Vein endothelial cell (primary cell): ENCODE data around the gene NLRC3. TPM values are rescaled to one million over a fixed set of nuclear protein-coding genes. Genes with fewer than 3 reads are reported as not detected.

ENCODE experiments used
- total RNA-seq: library from RNA; depleted of rRNA; stranded (reverse); fragments of >200 nt; gene quantifications from 2 replicates; pipeline ENCODE4 v1.2.3, GENCODE V29; 2012

The NLRC3 gene, protein sequence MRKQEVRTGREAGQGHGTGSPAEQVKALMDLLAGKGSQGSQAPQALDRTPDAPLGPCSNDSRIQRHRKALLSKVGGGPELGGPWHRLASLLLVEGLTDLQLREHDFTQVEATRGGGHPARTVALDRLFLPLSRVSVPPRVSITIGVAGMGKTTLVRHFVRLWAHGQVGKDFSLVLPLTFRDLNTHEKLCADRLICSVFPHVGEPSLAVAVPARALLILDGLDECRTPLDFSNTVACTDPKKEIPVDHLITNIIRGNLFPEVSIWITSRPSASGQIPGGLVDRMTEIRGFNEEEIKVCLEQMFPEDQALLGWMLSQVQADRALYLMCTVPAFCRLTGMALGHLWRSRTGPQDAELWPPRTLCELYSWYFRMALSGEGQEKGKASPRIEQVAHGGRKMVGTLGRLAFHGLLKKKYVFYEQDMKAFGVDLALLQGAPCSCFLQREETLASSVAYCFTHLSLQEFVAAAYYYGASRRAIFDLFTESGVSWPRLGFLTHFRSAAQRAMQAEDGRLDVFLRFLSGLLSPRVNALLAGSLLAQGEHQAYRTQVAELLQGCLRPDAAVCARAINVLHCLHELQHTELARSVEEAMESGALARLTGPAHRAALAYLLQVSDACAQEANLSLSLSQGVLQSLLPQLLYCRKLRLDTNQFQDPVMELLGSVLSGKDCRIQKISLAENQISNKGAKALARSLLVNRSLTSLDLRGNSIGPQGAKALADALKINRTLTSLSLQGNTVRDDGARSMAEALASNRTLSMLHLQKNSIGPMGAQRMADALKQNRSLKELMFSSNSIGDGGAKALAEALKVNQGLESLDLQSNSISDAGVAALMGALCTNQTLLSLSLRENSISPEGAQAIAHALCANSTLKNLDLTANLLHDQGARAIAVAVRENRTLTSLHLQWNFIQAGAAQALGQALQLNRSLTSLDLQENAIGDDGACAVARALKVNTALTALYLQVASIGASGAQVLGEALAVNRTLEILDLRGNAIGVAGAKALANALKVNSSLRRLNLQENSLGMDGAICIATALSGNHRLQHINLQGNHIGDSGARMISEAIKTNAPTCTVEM
- total RNA-seq: 1.9 and 2.6 TPM in 2 replicates

DNA sequence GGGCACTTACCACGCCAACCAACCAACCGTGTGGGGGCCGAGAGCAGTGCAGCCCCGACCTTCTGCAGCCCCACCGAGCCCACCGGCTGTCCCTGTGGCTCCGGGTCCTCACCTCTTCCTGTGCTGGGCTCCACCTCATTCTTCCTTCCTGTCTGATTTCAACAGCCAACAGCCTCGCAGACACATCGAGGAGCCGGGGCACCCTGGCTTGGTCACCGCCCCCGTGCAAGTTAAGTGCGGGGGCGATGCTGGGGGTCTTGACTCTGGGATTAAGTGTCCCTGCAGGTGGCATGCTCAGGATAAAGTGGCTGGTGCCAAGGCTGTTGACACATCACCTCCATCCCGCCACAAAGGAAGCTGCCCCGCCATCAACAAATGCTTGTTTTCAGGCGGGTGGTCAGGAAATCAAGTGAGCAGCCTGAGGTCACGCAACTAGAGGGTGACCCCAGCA is at the start of gene NLRC3:
NLRC3 (minus strand) TSS at position 102 of the 451 bp plus-strand sequence. CDS start 12,367 bp downstream, outside the sequence.

DNA sequence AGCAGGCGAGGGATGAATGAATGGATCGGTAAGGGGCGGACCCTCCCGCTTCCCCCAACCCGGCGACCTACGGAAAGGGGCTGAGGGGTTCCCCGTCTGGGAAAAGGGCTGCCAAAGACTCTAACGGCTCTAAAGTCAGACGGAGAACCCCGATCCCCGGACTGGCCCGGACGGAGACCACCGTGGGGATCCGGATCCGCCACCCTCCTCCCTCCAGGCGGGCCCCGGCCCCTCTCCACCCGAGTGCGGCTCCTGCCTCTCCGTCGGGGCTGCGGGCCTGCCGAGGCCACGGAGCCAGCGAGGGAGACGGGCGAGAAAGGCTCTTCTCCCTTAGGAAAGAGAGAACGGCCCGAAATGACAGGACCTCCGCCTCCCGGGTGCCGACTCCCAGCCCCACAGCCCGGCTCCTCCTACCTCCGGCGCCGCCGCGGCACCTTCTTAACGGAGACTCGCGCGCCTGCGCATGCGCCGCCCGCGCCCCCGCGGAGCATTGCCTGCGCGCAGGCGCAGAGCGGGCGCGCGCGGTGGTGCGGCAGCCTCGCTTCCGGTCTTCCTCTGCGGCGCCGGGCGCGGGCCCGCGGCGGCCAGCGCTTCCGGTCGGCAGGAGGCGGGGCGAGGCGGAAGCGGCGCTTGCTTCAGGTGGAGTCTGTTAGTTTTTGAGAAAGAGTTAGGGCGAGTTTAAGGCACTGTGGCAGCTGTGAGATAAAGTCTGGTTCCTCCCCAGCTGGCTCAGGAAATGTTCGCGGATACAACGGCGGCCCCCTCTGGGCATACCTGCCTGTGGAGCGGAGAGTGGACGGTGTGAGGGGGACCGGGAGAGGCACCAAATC is 34.2 kb upstream of the NLRC3 start, which contains the start of gene SLX4:
SLX4 (minus strand) TSS at position 461 of the 830 bp plus-strand sequence. CDS start 2,642 bp downstream, outside the sequence.

DNA sequence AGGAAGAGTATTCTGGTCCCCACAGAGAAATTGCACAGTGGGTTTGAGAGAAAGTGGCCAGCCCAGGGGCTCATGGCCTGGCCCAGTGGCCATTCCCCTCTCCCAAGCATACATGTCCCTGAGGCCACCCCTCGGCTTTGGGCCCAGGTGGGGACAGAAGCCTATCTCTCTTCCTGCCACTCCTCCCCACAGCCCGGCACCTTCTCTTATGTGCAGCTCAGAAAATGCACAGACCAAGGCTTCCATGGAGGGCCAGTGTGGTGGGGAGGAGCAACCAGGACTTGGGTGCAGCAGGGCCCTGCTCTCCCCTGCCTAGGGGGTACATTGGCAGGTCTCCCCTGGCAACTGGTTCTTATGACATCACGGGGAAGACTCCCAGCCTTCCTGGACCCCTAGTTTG is 82.0 kb downstream of the NLRC3 start, which contains the start of gene C16orf90:
C16orf90 (minus strand) TSS at position 314 of the 400 bp plus-strand sequence; CDS start at position 246, 68 bp downstream.

Other genes starting within 250 kb of the NLRC3 start
- gene OR2C1, start 221.5 kb downstream of the NLRC3 start, total RNA-seq: not detected in 2 replicates
- gene ZSCAN32, start 176.4 kb downstream of the NLRC3 start, total RNA-seq: 11.4 and 13.7 TPM in 2 replicates
- 9.6 and 10.8 TPM in 2 replicates for gene ZNF174, start 176.2 kb downstream of the NLRC3 start, total RNA-seq
- gene ZNF597, start 133.9 kb downstream of the NLRC3 start, total RNA-seq: 2.5 and 2.9 TPM in 2 replicates
- 19.3 and 21.2 TPM in 2 replicates for gene NAA60, start 133.7 kb downstream of the NLRC3 start, total RNA-seq
- gene C16orf90, start 81.9 kb downstream of the NLRC3 start, total RNA-seq: not detected in 2 replicates
- 9.5 and 10.1 TPM in 2 replicates for gene CLUAP1, start 76.4 kb downstream of the NLRC3 start, total RNA-seq
- gene SLX4, start 34.2 kb upstream of the NLRC3 start, total RNA-seq: 5.6 and 6.9 TPM in 2 replicates
- gene DNASE1, start 77.3 kb upstream of the NLRC3 start, total RNA-seq: 10.8 and 10.9 TPM in 2 replicates
- gene TRAP1, start 140.1 kb upstream of the NLRC3 start, total RNA-seq: 99.4 and 110 TPM in 2 replicates